HEK293 (cell line): ENCODE measurements around the gene EHD2.

Experiments
- CTCF ChIP-seq: fragments of 450-650 bp; formaldehyde crosslinking; IDR thresholded peaks from 2 replicates; pipeline ENCODE4 v1.5.1; 2016; ENCODE audit warnings: missing biosample characterization, missing genetic modification characterization
- HOXD13 ChIP-seq: sonication (generic); formaldehyde crosslinking; IDR thresholded peaks from 2 replicates; pipeline ENCODE4 v1.8.0; 2022; ENCODE audit warnings: missing genetic modification reagents, borderline replicate concordance
- REST ChIP-seq: fragments of 450-650 bp; formaldehyde crosslinking; IDR thresholded peaks from 2 replicates; pipeline ENCODE4 v1.5.1; 2016; ENCODE audit warnings: missing biosample characterization, missing genetic modification characterization
- SCRT2 ChIP-seq: fragments of 450-650 bp; formaldehyde crosslinking; IDR thresholded peaks from 2 replicates; pipeline ENCODE4 v1.5.1; 2016; ENCODE audit warnings: missing biosample characterization, missing genetic modification characterization
- YY1 ChIP-seq: fragments of 450-650 bp; formaldehyde crosslinking; IDR thresholded peaks from 2 replicates; pipeline ENCODE4 v1.5.1; 2018; ENCODE audit warnings: missing biosample characterization, missing genetic modification characterization
- ZNF121 ChIP-seq: fragments of 450-650 bp; formaldehyde crosslinking; IDR thresholded peaks from 2 replicates; pipeline ENCODE4 v1.5.1; 2016; ENCODE audit warnings: missing biosample characterization, missing genetic modification characterization
- ZNF398 ChIP-seq: fragments of 450-650 bp; formaldehyde crosslinking; IDR thresholded peaks from 2 replicates; pipeline ENCODE4 v1.5.1; 2017; ENCODE audit warnings: missing biosample characterization, missing genetic modification characterization
- ZNF501 ChIP-seq: fragments of 450-650 bp; formaldehyde crosslinking; IDR thresholded peaks from 2 replicates; pipeline ENCODE4 v1.5.1; 2016; ENCODE audit warnings: missing biosample characterization, missing genetic modification characterization
- ZNF513 ChIP-seq: fragments of 450-650 bp; IDR thresholded peaks from 2 replicates; pipeline ENCODE4 v1.5.1; 2018; ENCODE audit warnings: missing biosample characterization, missing genetic modification characterization
- ZNF560 ChIP-seq: fragments of 450-650 bp; formaldehyde crosslinking; IDR thresholded peaks from 2 replicates; pipeline ENCODE4 v1.5.1; 2017; ENCODE audit warnings: missing biosample characterization, missing genetic modification characterization, borderline replicate concordance
- ZNF596 ChIP-seq: fragments of 450-650 bp; IDR thresholded peaks from 2 replicates; pipeline ENCODE4 v1.5.0; 2018; ENCODE audit warnings: missing biosample characterization, mild to moderate bottlenecking, missing genetic modification characterization, moderate library complexity
- ZNF692 ChIP-seq: fragments of 450-650 bp; formaldehyde crosslinking; IDR thresholded peaks from 2 replicates; pipeline ENCODE4 v1.5.1; 2016; ENCODE audit warnings: missing biosample characterization, missing genetic modification characterization
- ZNF747 ChIP-seq: fragments of 450-650 bp; formaldehyde crosslinking; IDR thresholded peaks from 2 replicates; pipeline ENCODE4 v1.5.1; 2016; ENCODE audit warnings: missing biosample characterization, missing genetic modification characterization
- TF ChIP-seq, protein P1 (sequence below): fragments of 450-650 bp; formaldehyde crosslinking; IDR thresholded peaks from 2 replicates; pipeline ENCODE4 v1.5.1; 2016; ENCODE audit warnings: missing biosample characterization, missing genetic modification characterization, low read depth

GRCh38 chr19:47766670-47767069, 53.4 kb downstream of the EHD2 start:
- TF ChIP-seq, protein P1, sequence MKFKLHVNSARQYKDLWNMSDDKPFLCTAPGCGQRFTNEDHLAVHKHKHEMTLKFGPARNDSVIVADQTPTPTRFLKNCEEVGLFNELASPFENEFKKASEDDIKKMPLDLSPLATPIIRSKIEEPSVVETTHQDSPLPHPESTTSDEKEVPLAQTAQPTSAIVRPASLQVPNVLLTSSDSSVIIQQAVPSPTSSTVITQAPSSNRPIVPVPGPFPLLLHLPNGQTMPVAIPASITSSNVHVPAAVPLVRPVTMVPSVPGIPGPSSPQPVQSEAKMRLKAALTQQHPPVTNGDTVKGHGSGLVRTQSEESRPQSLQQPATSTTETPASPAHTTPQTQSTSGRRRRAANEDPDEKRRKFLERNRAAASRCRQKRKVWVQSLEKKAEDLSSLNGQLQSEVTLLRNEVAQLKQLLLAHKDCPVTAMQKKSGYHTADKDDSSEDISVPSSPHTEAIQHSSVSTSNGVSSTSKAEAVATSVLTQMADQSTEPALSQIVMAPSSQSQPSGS (tag by site-specific recombination), result no peak; the same call in 1 of the 2 replicates
- TF ChIP-seq CTCF (no peak), ZNF121 (tag by site-specific recombination) (no peak), ZNF747 (no peak), ZNF692 (tag by site-specific recombination) (no peak), ZNF501 (tag by site-specific recombination) (no peak), ZNF513 (tag by site-specific recombination) (no peak), YY1 (tag by site-specific recombination) (no peak), ZNF560 (tag by site-specific recombination) (no peak), ZNF398 (tag by site-specific recombination) (no peak), REST (no peak), HOXD13 (CRISPR knock-in tag) (no peak), SCRT2 (tag by site-specific recombination) (no peak), ZNF596 (tag by site-specific recombination) (no peak)
